H1 (cell line): Measurements from ENCODE around the gene UBAP1. TPM values are rescaled to one million over a fixed set of nuclear protein-coding genes. Genes with fewer than 3 reads are reported as not detected.

Source experiments
- CTCF ChIA-PET: fragments of 300-600 bp; sonication (Branson Sonifier 250); formaldehyde crosslinking; loops from one replicate; lab custom pipeline; 2021; ENCODE audit not compliant: partially characterized antibody; lab: Charles Lee
- POLR2A ChIA-PET: fragments of 300-600 bp; sonication (Branson Sonifier 250); formaldehyde crosslinking; loops from one replicate; lab custom pipeline; 2021; ENCODE audit warnings: inconsistent platforms; ENCODE audit not compliant: partially characterized antibody; lab: Charles Lee
- DNase-seq, 2 experiments: peaks; one replicate each; pipeline versions ENCODE4 v3.0.0 to v3.0.0-alpha.2; 2010 to 2022; ENCODE audit warnings: low spot score in 2 of 2, low read depth in 1 of 2, mixed read lengths in 1 of 2
- FAIRE-seq: peaks from 2 replicates; lab custom pipeline; 2011; peaks lifted over from hg19 to GRCh38; lab: Jason Lieb, UNC
- H2AFZ ChIP-seq: 2 replicates; pipeline ENCODE4 v1.8.1; 2012; ENCODE audit warnings: low read length, inconsistent platforms
- H2AK5ac ChIP-seq: 2 replicates; pipeline ENCODE4 v1.6.1; 2013; ENCODE audit warnings: low read depth, low read length
- H2BK120ac ChIP-seq: replicated peaks from 2 replicates; pipeline ENCODE3; 2013; ENCODE audit warnings: low read depth, low read length, inconsistent platforms
- H2BK12ac ChIP-seq: 2 replicates; pipeline ENCODE4 v1.6.1; 2013; ENCODE audit warnings: low read depth, low read length
- H2BK15ac ChIP-seq: 2 replicates; pipeline ENCODE4 v1.6.1; 2013; ENCODE audit warnings: low read length
- H2BK20ac ChIP-seq: 2 replicates; pipeline ENCODE4 v1.6.1; 2013; ENCODE audit warnings: low read length
- H2BK5ac ChIP-seq: 2 replicates; pipeline ENCODE4 v1.6.1; 2013; ENCODE audit warnings: low read depth, low read length
- H3K14ac ChIP-seq: 2 replicates; pipeline ENCODE4 v1.6.1; 2013; ENCODE audit warnings: inconsistent platforms; ENCODE audit not compliant: insufficient read length
- H3K18ac ChIP-seq: 2 replicates; pipeline ENCODE4 v1.6.1; 2013; ENCODE audit warnings: low read length; ENCODE audit errors: extremely low read depth
- H3K23ac ChIP-seq: 2 replicates; pipeline ENCODE4 v1.6.1; 2013; ENCODE audit warnings: inconsistent platforms; ENCODE audit not compliant: insufficient read length
- H3K23me2 ChIP-seq: 2 replicates; pipeline ENCODE4 v1.6.1; 2013; ENCODE audit warnings: low read depth, low read length
- H3K27ac ChIP-seq: 2 replicates; pipeline ENCODE4 v1.6.1; 2011; ENCODE audit warnings: low read depth, low read length, inconsistent platforms
- H3K27me3 ChIP-seq, 4 experiments: replicated peaks in 1 of 4; 1 replicate in 1 of 4; 2 replicates in 3 of 4; pipeline versions ENCODE4 v1.6.1 to v1.8.1; 2011 to 2013; ENCODE audit warnings: low read length in 3 of 4, mild to moderate bottlenecking in 3 of 4, inconsistent platforms in 2 of 4, mixed read lengths in 2 of 4, moderate library complexity in 1 of 4; ENCODE audit not compliant: control insufficient read depth in 3 of 4, insufficient read depth in 3 of 4; ENCODE audit errors: extremely low read depth in 1 of 4
- H3K36me3 ChIP-seq, 4 experiments: 2 replicates each; pipeline versions ENCODE4 v1.6.1 to v1.8.1; 2011 to 2013; ENCODE audit warnings: mild to moderate bottlenecking in 4 of 4, low read length in 3 of 4, moderate library complexity in 2 of 4, control low read depth in 1 of 4, inconsistent platforms in 1 of 4; ENCODE audit not compliant: insufficient read depth in 4 of 4, control insufficient read depth in 2 of 4
- H3K4ac ChIP-seq: replicated peaks from 2 replicates; pipeline ENCODE3; 2013; ENCODE audit warnings: low read length, low read depth, mixed read lengths, inconsistent platforms; ENCODE audit not compliant: insufficient read length
- H3K4me1 ChIP-seq, 4 experiments: replicated peaks in 1 of 4; 1 replicate in 1 of 4; 2 replicates in 3 of 4; pipeline versions ENCODE4 v1.6.1 to v1.8.1; 2011 to 2013; ENCODE audit warnings: low read length in 3 of 4, inconsistent platforms in 2 of 4, mixed read lengths in 1 of 4; ENCODE audit not compliant: insufficient read depth in 4 of 4, control insufficient read depth in 3 of 4
- H3K4me2 ChIP-seq, 2 experiments: 2 replicates each; pipeline versions ENCODE4 v1.6.1 to v1.8.1; 2011 to 2013; ENCODE audit warnings: low read depth in 2 of 2, low read length in 2 of 2, control low read depth in 1 of 2, inconsistent platforms in 1 of 2, mild to moderate bottlenecking in 1 of 2; ENCODE audit not compliant: insufficient read depth in 1 of 2
- H3K4me3 ChIP-seq, 4 experiments: fragments of 200-600, 300-600 bp in 1 of 4; sonication (generic), shearing (Covaris generic), sonication (Bioruptor Twin) in 1 of 4; 2 replicates each; pipeline versions ENCODE4 v1.5.1 to v1.8.1; 2011 to 2016; ENCODE audit warnings: low read length in 4 of 4, low read depth in 3 of 4, control low read depth in 2 of 4, inconsistent platforms in 2 of 4, mild to moderate bottlenecking in 2 of 4, mixed read lengths in 1 of 4, moderate library complexity in 1 of 4; ENCODE audit not compliant: insufficient read depth in 2 of 4; ENCODE audit errors: extremely low read depth in 1 of 4
- H3K56ac ChIP-seq: replicated peaks from 2 replicates; pipeline ENCODE3; 2013; ENCODE audit warnings: low read depth, mild to moderate bottlenecking, mixed read lengths, low read length, inconsistent platforms; ENCODE audit not compliant: insufficient read length
- H3K79me1 ChIP-seq: 2 replicates; pipeline ENCODE4 v1.6.1; 2013; ENCODE audit warnings: low read depth, low read length, control low read depth
- H3K79me2 ChIP-seq, 2 experiments: 2 replicates each; pipeline versions ENCODE4 v1.6.1 to v1.8.1; 2012 to 2013; ENCODE audit warnings: low read length in 2 of 2, mild to moderate bottlenecking in 2 of 2, inconsistent platforms in 1 of 2; ENCODE audit not compliant: insufficient read depth in 2 of 2, control insufficient read depth in 1 of 2
- H3K9ac ChIP-seq, 4 experiments: replicated peaks in 1 of 4; 1 replicate in 1 of 4; 2 replicates in 3 of 4; pipeline versions ENCODE4 v1.6.1 to v1.8.1; 2011 to 2013; ENCODE audit warnings: low read depth in 3 of 4, low read length in 3 of 4, control low read depth in 2 of 4, mild to moderate bottlenecking in 2 of 4, moderate library complexity in 2 of 4, inconsistent platforms in 1 of 4; ENCODE audit errors: extremely low read depth in 1 of 4
- H3K9me3 ChIP-seq, 2 experiments: 2 replicates each; pipeline versions ENCODE4 v1.6.1 to v1.8.1; 2012 to 2013; ENCODE audit warnings: mild to moderate bottlenecking in 2 of 2, moderate library complexity in 2 of 2, control low read depth in 1 of 2, inconsistent platforms in 1 of 2, low read depth in 1 of 2, low read length in 1 of 2, mixed read lengths in 1 of 2; ENCODE audit not compliant: insufficient read depth in 2 of 2
- H4K20me1 ChIP-seq, 2 experiments: replicated peaks in 1 of 2; 2 replicates each; pipeline versions ENCODE3 to v1.8.1; 2011 to 2013; ENCODE audit warnings: inconsistent platforms in 2 of 2, low read length in 2 of 2, mild to moderate bottlenecking in 1 of 2; ENCODE audit not compliant: insufficient read depth in 2 of 2, control insufficient read depth in 1 of 2
- H4K5ac ChIP-seq: 2 replicates; pipeline ENCODE4 v1.6.1; 2013; ENCODE audit warnings: low read length, low read depth, mixed read lengths, inconsistent platforms; ENCODE audit not compliant: insufficient read length
- H4K8ac ChIP-seq: 2 replicates; pipeline ENCODE4 v1.8.0; 2013; ENCODE audit warnings: mild to moderate bottlenecking, moderate library complexity, low read length, inconsistent platforms; ENCODE audit not compliant: insufficient read depth; ENCODE audit errors: extremely low read depth
- H4K91ac ChIP-seq: replicated peaks from 2 replicates; pipeline ENCODE3; 2013; ENCODE audit warnings: low read length, mixed read lengths, inconsistent platforms; ENCODE audit not compliant: insufficient read length
- ATF3 ChIP-seq: IDR thresholded peaks from 2 replicates; pipeline ENCODE4 v1.6.1; 2011; ENCODE audit warnings: low read depth, mild to moderate bottlenecking, low read length; ENCODE audit not compliant: insufficient read depth
- BCL11A ChIP-seq, 2 experiments: IDR thresholded peaks; one replicate each; pipeline ENCODE4 v1.6.1; 2011; ENCODE audit warnings: low read depth in 2 of 2, low read length in 2 of 2, mild to moderate bottlenecking in 2 of 2
- CBX5 ChIP-seq: fragments of 300-800, 300-1000 bp; sonication (generic); IDR thresholded peaks from 2 replicates; pipeline ENCODE4 v1.7.1; 2016; ENCODE audit warnings: antibody characterized with exemption, low read length, low read depth
- CBX8 ChIP-seq: fragments of 300-800, 300-1000 bp; sonication (generic); IDR thresholded peaks from 2 replicates; pipeline ENCODE4 v1.7.1; 2016; ENCODE audit warnings: low read depth, low read length, borderline replicate concordance
- CEBPB ChIP-seq: IDR thresholded peaks from 2 replicates; pipeline ENCODE4 v1.6.1; 2012; ENCODE audit warnings: low read depth, low read length
- POLR2AphosphoS5 ChIP-seq: IDR thresholded peaks from 2 replicates; pipeline ENCODE4 v1.6.1; 2011; ENCODE audit warnings: low read depth, low read length
- POU5F1 ChIP-seq: IDR thresholded peaks from 2 replicates; pipeline ENCODE4 v1.6.1; 2011; ENCODE audit warnings: low read depth, mild to moderate bottlenecking, low read length, moderate library complexity
- SIN3A ChIP-seq, 2 experiments: IDR thresholded peaks in 1 of 2; conservative IDR thresholded peaks in 1 of 2; 2 replicates each; pipeline ENCODE4 v1.6.1; 2011 to 2012; ENCODE audit warnings: low read length in 2 of 2, improper control_type of control experiment in 1 of 2, low read depth in 1 of 2, mild to moderate bottlenecking in 1 of 2
- SP4 ChIP-seq: IDR thresholded peaks from 2 replicates; pipeline ENCODE4 v1.6.1; 2012; ENCODE audit warnings: low read length, inconsistent platforms
- WGBS, 2 experiments: shearing (Covaris generic) in 1 of 2; methylation state at CpG; one replicate each; pipeline versions ENCODE4 v1.1.6 to v1.1.7; 2013 to 2015; ENCODE audit warnings: low lambda C conversion rate in 2 of 2, mixed read lengths in 2 of 2, inconsistent platforms in 1 of 2, low coverage in 1 of 2, missing lambda C conversion rate in 1 of 2; ENCODE audit not compliant: insufficient replicate concordance in 2 of 2, insufficient coverage in 1 of 2, insufficient read length in 1 of 2; ENCODE audit errors: extremely low coverage in 1 of 2, missing lambda C conversion rate in 1 of 2; 5-methylcytosine and 5-hydroxymethylcytosine counted together
- polyA plus RNA-seq, 7 experiments: library from polyadenylated mRNA; depleted of rRNA in 3 of 7; stranded (reverse) in 5 of 7; unstranded in 2 of 7; fragments of >200 nt in 5 of 7; fragments of 200-250 nt in 2 of 7; gene quantifications; 1 replicate in 5 of 7; 2 replicates in 1 of 7; 4 replicates in 1 of 7; pipeline versions ENCODE4 v1.2.1 to v1.2.3, GENCODE V29; 2011 to 2013; ENCODE audit warnings: missing spikeins in 2 of 7, mixed read lengths in 2 of 7
- total RNA-seq: library from RNA; stranded (reverse); fragmentation: NEBNext Ultra II Directional; extraction: Animal tissue kit (Norgen Biotek cat#: 25700); gene quantifications from 2 replicates; pipeline ENCODE4 v1.2.1, GENCODE V29; 2021
- TF ChIP-seq, protein P1 (sequence below): IDR thresholded peaks from 2 replicates; pipeline ENCODE4 v1.6.1; 2011; ENCODE audit warnings: low read length, improper control_type of control experiment
- TF ChIP-seq, protein P2 (sequence below): IDR thresholded peaks from 2 replicates; pipeline ENCODE4 v1.6.1; 2012; ENCODE audit warnings: inconsistent platforms

UBAP1 gene
- total and polyA plus RNA-seq, 2 of the 8 experiments (the other 6 are each of a cell fraction or from before 2014, with no cell fraction given) = 31.3 to 31.4 TPM

DNA sequence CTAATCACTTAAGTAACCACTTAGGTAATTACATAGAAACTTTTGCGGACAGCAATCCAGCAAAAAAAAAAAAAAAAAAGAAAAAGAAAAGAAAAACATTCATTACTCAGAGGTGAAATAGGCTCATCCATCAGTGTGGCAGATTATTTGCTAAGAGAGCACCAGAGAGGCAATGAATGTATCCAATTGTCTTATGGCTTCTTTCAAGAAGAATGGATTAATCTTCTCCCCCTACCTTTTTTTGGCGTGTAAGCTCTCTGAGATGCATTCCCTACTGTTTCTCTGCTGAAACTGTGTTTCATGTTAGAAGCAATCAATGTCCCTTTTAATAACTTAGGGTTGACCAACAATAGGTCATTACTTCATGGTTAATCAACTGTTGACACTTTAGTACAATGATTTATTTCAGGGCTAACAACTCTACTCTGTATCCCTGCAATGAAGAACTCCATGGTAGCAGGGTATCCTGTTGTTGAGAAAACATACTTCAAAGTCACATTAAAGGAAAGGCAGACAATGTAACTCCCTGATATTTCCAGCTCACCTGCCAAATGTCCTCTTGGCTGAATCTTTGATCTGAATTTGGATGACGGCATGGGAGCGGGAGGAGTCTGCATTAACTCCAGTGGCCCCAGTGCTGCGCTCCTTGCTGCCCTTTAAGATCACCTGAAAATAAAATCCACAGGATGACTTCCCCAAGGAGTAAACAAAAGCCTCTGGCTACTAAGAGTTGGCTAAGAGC is 92.6 kb downstream of the UBAP1 start:
- Histone ChIP-seq H3K4me2 (no peak overlapping the region), H3K9me3 (no peaks in the 10 kb centered on the region)
- TF ChIP-seq SP4 (no peak), POLR2AphosphoS5 (no peak), POU5F1 (no peak), CBX8 (no peak), CEBPB (no peak), ATF3 (no peak), SIN3A (conservative IDR thresholded peaks at IDR 0.05 in 1 of 2, IDR thresholded peaks at IDR 0.05 in 1 of 2; ENCODE audit: low read depth in 1 of 2, low read length in 2 of 2) (no peak), CBX5 (no peak), BCL11A (IDR thresholded peaks at IDR 0.05; ENCODE audit: low read depth in 2 of 2, low read length in 2 of 2) (no peak)
- TF ChIP-seq, protein P1, sequence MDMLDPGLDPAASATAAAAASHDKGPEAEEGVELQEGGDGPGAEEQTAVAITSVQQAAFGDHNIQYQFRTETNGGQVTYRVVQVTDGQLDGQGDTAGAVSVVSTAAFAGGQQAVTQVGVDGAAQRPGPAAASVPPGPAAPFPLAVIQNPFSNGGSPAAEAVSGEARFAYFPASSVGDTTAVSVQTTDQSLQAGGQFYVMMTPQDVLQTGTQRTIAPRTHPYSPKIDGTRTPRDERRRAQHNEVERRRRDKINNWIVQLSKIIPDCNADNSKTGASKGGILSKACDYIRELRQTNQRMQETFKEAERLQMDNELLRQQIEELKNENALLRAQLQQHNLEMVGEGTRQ = no peak
- TF ChIP-seq, protein P2, sequence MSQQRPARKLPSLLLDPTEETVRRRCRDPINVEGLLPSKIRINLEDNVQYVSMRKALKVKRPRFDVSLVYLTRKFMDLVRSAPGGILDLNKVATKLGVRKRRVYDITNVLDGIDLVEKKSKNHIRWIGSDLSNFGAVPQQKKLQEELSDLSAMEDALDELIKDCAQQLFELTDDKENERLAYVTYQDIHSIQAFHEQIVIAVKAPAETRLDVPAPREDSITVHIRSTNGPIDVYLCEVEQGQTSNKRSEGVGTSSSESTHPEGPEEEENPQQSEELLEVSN = no peak

More for the DNA sequence above, 92.6 kb downstream of the UBAP1 start:
- H3K79me2 ChIP-seq = no peaks in the 10 kb centered on the region
- H2BK12ac ChIP-seq = no peak overlapping the region
- no peaks in the 10 kb centered on the region for H3K79me1 ChIP-seq
- DNase-seq = no peak
- H3K9ac ChIP-seq = no peak overlapping the region
- no peak overlapping the region for H3K18ac ChIP-seq
- H4K8ac ChIP-seq = no peak overlapping the region
- H2BK5ac ChIP-seq = no peak overlapping the region
- 87% methylated on average over 5 of the region's 5 CpGs; no CpG with 5 or more reads in 1 of the 2 experiments for WGBS, 2 experiments
- CTCF ChIA-PET = interaction anchor here (12.6 kb wide), 1 partner anchor 17 kb away, joined by 102 read pairs; no protein-coding TSS in a partner anchor
- no peak overlapping the region for H2BK120ac ChIP-seq
- no peak overlapping the region for H3K4ac ChIP-seq
- H3K36me3 ChIP-seq = no peaks in the 10 kb centered on the region
- no peak overlapping the region for H3K4me3 ChIP-seq
- no peaks in the 10 kb centered on the region for H3K27me3 ChIP-seq
- FAIRE-seq = no peak
- no peak overlapping the region for H4K5ac ChIP-seq
- H3K27ac ChIP-seq = no peak overlapping the region
- no peak overlapping the region for H3K14ac ChIP-seq
- no peak overlapping the region for H4K91ac ChIP-seq
- no peak overlapping the region for H3K56ac ChIP-seq
- H3K4me1 ChIP-seq = no peaks in the 10 kb centered on the region
- H2AFZ ChIP-seq = no peak overlapping the region
- no peaks in the 10 kb centered on the region for H4K20me1 ChIP-seq
- H3K23ac ChIP-seq = no peak overlapping the region
- no peaks in the 10 kb centered on the region for H3K23me2 ChIP-seq
- POLR2A ChIA-PET = no interaction called here
- no peak overlapping the region for H2BK20ac ChIP-seq
- no peak overlapping the region for H2BK15ac ChIP-seq
- no peak overlapping the region for H2AK5ac ChIP-seq
